GM23338 (cell line): ENCODE results near the gene SLC6A3. TPM values are rescaled to one million over a fixed set of nuclear protein-coding genes. Genes with fewer than 3 reads are reported as not detected.

Experiments
- ATAC-seq: fragments of 200-7000 bp; cut with Tn5 transposase; 3 replicates; pipeline ENCODE4 v1.9.1; 2020
- DNase-seq: peaks from one replicate; pipeline ENCODE4 v3.0.0-alpha.2; 2015; ENCODE audit warnings: low spot score
- H2AFZ ChIP-seq: fragments of 200-600 bp; sonication (generic); 2 replicates; pipeline ENCODE4 v1.8.0; 2016; ENCODE audit warnings: antibody characterized with exemption, mild to moderate bottlenecking, moderate library complexity
- H3F3A ChIP-seq: fragments of 200-600 bp; sonication (generic); replicated peaks from 2 replicates; pipeline ENCODE4 v1.8.0; 2017; ENCODE audit warnings: antibody characterized with exemption, mixed run types, low read depth
- H3K27ac ChIP-seq: fragments of 200-600 bp; sonication (generic); 2 replicates; pipeline ENCODE4 v1.6.1; 2016; ENCODE audit warnings: low read depth
- H3K27me3 ChIP-seq: fragments of 200-600 bp; sonication (generic); 2 replicates; pipeline ENCODE4 v1.8.0; 2016; ENCODE audit warnings: mild to moderate bottlenecking, mixed run types, moderate library complexity; ENCODE audit not compliant: insufficient read depth
- H3K36me3 ChIP-seq: fragments of 200-600 bp; sonication (generic); 2 replicates; pipeline ENCODE4 v1.8.0; 2016; ENCODE audit warnings: mild to moderate bottlenecking; ENCODE audit not compliant: insufficient read depth
- H3K4me1 ChIP-seq: fragments of 200-600 bp; sonication (generic); 2 replicates; pipeline ENCODE4 v1.8.0; 2016; ENCODE audit warnings: mild to moderate bottlenecking, moderate library complexity; ENCODE audit not compliant: insufficient read depth
- H3K4me2 ChIP-seq: fragments of 200-600 bp; sonication (generic); 2 replicates; pipeline ENCODE4 v1.7.1; 2017; ENCODE audit warnings: mixed run types
- H3K4me3 ChIP-seq: fragments of 200-600 bp; sonication (generic); 2 replicates; pipeline ENCODE4 v1.6.1; 2016; ENCODE audit warnings: mixed run types
- H3K79me2 ChIP-seq: fragments of 200-600 bp; sonication (generic); replicated peaks from 2 replicates; pipeline ENCODE4 v1.8.0; 2017; ENCODE audit warnings: mild to moderate bottlenecking; ENCODE audit not compliant: insufficient read depth
- H3K9me2 ChIP-seq: fragments of 200-600 bp; sonication (generic); 2 replicates; pipeline ENCODE4 v1.8.0; 2017; ENCODE audit not compliant: insufficient read depth
- H4K20me1 ChIP-seq: fragments of 200-600 bp; sonication (generic); replicated peaks from 2 replicates; pipeline ENCODE4 v1.8.0; 2017; ENCODE audit warnings: mild to moderate bottlenecking; ENCODE audit not compliant: insufficient read depth
- H3K27ac Mint-ChIP-seq: 2 replicates; pipeline ENCODE4 v1.8.0; 2020; ENCODE audit warnings: inconsistent platforms, mild to moderate bottlenecking, moderate library complexity, mixed read lengths
- H3K27me3 Mint-ChIP-seq: 3 replicates; pipeline ENCODE4 v1.8.0; 2022; ENCODE audit warnings: low read depth, mild to moderate bottlenecking, moderate library complexity, mixed read lengths, inconsistent platforms; ENCODE audit not compliant: insufficient read depth, poor library complexity
- H3K36me3 Mint-ChIP-seq: 3 replicates; pipeline ENCODE4 v1.8.0; 2021; ENCODE audit warnings: low read depth, mild to moderate bottlenecking, inconsistent platforms, moderate library complexity, mixed read lengths
- H3K4me1 Mint-ChIP-seq: 3 replicates; pipeline ENCODE4 v1.8.0; 2020; ENCODE audit warnings: mild to moderate bottlenecking, inconsistent platforms, mixed read lengths
- H3K4me3 Mint-ChIP-seq: 3 replicates; pipeline ENCODE4 v1.8.0; 2021; ENCODE audit warnings: moderate library complexity, mild to moderate bottlenecking, inconsistent platforms, mixed read lengths
- H3K9me3 Mint-ChIP-seq: 3 replicates; pipeline ENCODE4 v1.8.0; 2020; ENCODE audit warnings: moderate library complexity, mild to moderate bottlenecking, inconsistent platforms, mixed read lengths
- CREB1 ChIP-seq: fragments of 250-450 bp; sonication (Bioruptor Pico); IDR thresholded peaks from 2 replicates; pipeline ENCODE4 v1.5.0; 2020; ENCODE audit warnings: low read depth, mild to moderate bottlenecking, moderate library complexity
- EZH2 ChIP-seq: fragments of 200-600 bp; sonication (generic); IDR thresholded peaks from one replicate; pipeline ENCODE4 v1.8.0; 2017; ENCODE audit warnings: antibody characterized with exemption, mild to moderate bottlenecking, low read depth; ENCODE audit not compliant: unreplicated experiment
- EZH2phosphoT487 ChIP-seq: fragments of 200-600 bp; sonication (generic); IDR thresholded peaks from one replicate; pipeline ENCODE4 v1.8.1; 2018; ENCODE audit warnings: antibody characterized with exemption; ENCODE audit not compliant: unreplicated experiment
- JUNB ChIP-seq: IDR thresholded peaks from one replicate; pipeline ENCODE4 v1.6.1; 2016; ENCODE audit warnings: antibody characterized with exemption; ENCODE audit not compliant: unreplicated experiment
- NANOG ChIP-seq: IDR thresholded peaks from 2 replicates; pipeline ENCODE4 v1.6.1; 2016; ENCODE audit warnings: antibody characterized with exemption, borderline replicate concordance
- POLR2AphosphoS5 ChIP-seq: IDR thresholded peaks from 2 replicates; pipeline ENCODE4 v1.6.1; 2016; ENCODE audit warnings: antibody characterized with exemption, low read depth
- REST ChIP-seq: IDR thresholded peaks from one replicate; pipeline ENCODE4 v1.6.1; 2018; ENCODE audit warnings: antibody characterized with exemption; ENCODE audit not compliant: unreplicated experiment
- STAT1 ChIP-seq: IDR thresholded peaks from one replicate; pipeline ENCODE4 v1.6.1; 2016; ENCODE audit warnings: antibody characterized with exemption; ENCODE audit not compliant: unreplicated experiment
- ZNF114 ChIP-seq: fragments of 250-450 bp; sonication (Bioruptor Pico); IDR thresholded peaks from 2 replicates; pipeline ENCODE4 v1.5.0; 2020; ENCODE audit warnings: mild to moderate bottlenecking, moderate library complexity
- ZNF331 ChIP-seq: fragments of 250-450 bp; sonication (Bioruptor Pico); IDR thresholded peaks from 2 replicates; pipeline ENCODE4 v1.5.0; 2020; ENCODE audit warnings: low read depth, mild to moderate bottlenecking, moderate library complexity
- ZNF462 ChIP-seq: fragments of 250-450 bp; sonication (Bioruptor Pico); IDR thresholded peaks from 2 replicates; pipeline ENCODE4 v1.5.0; 2020; ENCODE audit warnings: mild to moderate bottlenecking, moderate library complexity
- polyA plus RNA-seq: library from polyadenylated mRNA; unstranded; fragments of >200 nt; fragmentation: Nextera tagmentation; extraction: Ambion mirVana; gene quantifications from 2 replicates; pipeline ENCODE4 v1.2.1, GENCODE V29; 2016
- total RNA-seq: library from RNA; depleted of rRNA; stranded (reverse); fragments of >200 nt; shearing (Covaris generic); gene quantifications from 2 replicates; pipeline ENCODE4 v1.2.3, GENCODE V29; 2014
- TF ChIP-seq, protein P1 (sequence below), 2 experiments: fragments of 200-600 bp in 1 of 2; sonication (generic) in 1 of 2; conservative IDR thresholded peaks; 2 replicates each; pipeline versions ENCODE4 v1.5.1 to v1.6.1; 2016 to 2017; ENCODE audit warnings: antibody characterized with exemption in 2 of 2, low read depth in 2 of 2, mild to moderate bottlenecking in 2 of 2, moderate library complexity in 1 of 2
- TF ChIP-seq, protein P2 (sequence below): IDR thresholded peaks from 2 replicates; pipeline ENCODE4 v1.6.1; 2016; ENCODE audit warnings: antibody characterized with exemption

SLC6A3 gene
- total and polyA plus RNA-seq, 2 experiments from 2014 or later = 0.76 to 1.0 TPM

GRCh38 chr5:1443991-1444360 lies 1.3 kb downstream of the SLC6A3 start:
- Histone ChIP-seq H4K20me1 (peaks cover 6% of the 10 kb centered on the region), H3K4me3 (peak overlapping the region; percentile 72; the same call in 1 of the 2 replicates), H3K9me2 (peaks cover 8% of the 10 kb centered on the region), H3F3A (no peaks in the 10 kb centered on the region), H3K27me3 (peaks cover 60% of the 10 kb centered on the region), H3K4me2 (no peak overlapping the region; the same call in 1 of the 2 replicates), H3K79me2 (no peaks in the 10 kb centered on the region), H3K36me3 (no peaks in the 10 kb centered on the region), H2AFZ (no peak overlapping the region), H3K4me1 (no peaks in the 10 kb centered on the region), H3K27ac (no peak overlapping the region)
- no peak overlapping the region for H3K27ac Mint-ChIP-seq
- ATAC-seq (no peak), DNase-seq (no peak)
- peak overlapping the region; percentile 62 for H3K4me3 Mint-ChIP-seq
- H3K9me3 Mint-ChIP-seq = peaks cover 6% of the 10 kb centered on the region; the same call in 2 of the 3 replicates
- no peak for TF ChIP-seq EZH2
- TF ChIP-seq NANOG = no peak
- no peak for TF ChIP-seq ZNF114 (CRISPR knock-in tag)
- TF ChIP-seq, protein P1, sequence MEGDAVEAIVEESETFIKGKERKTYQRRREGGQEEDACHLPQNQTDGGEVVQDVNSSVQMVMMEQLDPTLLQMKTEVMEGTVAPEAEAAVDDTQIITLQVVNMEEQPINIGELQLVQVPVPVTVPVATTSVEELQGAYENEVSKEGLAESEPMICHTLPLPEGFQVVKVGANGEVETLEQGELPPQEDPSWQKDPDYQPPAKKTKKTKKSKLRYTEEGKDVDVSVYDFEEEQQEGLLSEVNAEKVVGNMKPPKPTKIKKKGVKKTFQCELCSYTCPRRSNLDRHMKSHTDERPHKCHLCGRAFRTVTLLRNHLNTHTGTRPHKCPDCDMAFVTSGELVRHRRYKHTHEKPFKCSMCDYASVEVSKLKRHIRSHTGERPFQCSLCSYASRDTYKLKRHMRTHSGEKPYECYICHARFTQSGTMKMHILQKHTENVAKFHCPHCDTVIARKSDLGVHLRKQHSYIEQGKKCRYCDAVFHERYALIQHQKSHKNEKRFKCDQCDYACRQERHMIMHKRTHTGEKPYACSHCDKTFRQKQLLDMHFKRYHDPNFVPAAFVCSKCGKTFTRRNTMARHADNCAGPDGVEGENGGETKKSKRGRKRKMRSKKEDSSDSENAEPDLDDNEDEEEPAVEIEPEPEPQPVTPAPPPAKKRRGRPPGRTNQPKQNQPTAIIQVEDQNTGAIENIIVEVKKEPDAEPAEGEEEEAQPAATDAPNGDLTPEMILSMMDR (conservative IDR thresholded peaks at IDR 0.05; ENCODE audit: low read depth in 2 of 2) = no peak
- no peak for TF ChIP-seq JUNB
- TF ChIP-seq ZNF331 = no peak
- TF ChIP-seq ZNF462 = no peak
- no peak for TF ChIP-seq REST
- TF ChIP-seq, protein P2, sequence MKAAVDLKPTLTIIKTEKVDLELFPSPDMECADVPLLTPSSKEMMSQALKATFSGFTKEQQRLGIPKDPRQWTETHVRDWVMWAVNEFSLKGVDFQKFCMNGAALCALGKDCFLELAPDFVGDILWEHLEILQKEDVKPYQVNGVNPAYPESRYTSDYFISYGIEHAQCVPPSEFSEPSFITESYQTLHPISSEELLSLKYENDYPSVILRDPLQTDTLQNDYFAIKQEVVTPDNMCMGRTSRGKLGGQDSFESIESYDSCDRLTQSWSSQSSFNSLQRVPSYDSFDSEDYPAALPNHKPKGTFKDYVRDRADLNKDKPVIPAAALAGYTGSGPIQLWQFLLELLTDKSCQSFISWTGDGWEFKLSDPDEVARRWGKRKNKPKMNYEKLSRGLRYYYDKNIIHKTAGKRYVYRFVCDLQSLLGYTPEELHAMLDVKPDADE = no peak
- no peak for TF ChIP-seq POLR2AphosphoS5
- TF ChIP-seq STAT1 = no peak
- no peak for TF ChIP-seq CREB1
- TF ChIP-seq EZH2phosphoT487 = no peak
- no peaks in the 10 kb centered on the region; the same call in 2 of the 3 replicates for H3K36me3 Mint-ChIP-seq
- peaks cover 51% of the 10 kb centered on the region for H3K27me3 Mint-ChIP-seq
- 0 out of 3 replicates have a peak, but pooled peaks cover 4% of the 10 kb centered on the region for H3K4me1 Mint-ChIP-seq
